HTERT RPE-1 (cell line): ENCODE data around the gene GLRX3.

Experiments used
- in situ Hi-C: fragments of 300-500 bp; cut with MboI; formaldehyde crosslinking; loops from 4 replicates; pipeline ENCODE4 v1.14.3; 2020; ENCODE audit warnings: low sequenced_read_pairs

Gene GLRX3

GRCh38 chr10:130203626-130204025 is 67.4 kb downstream of the GLRX3 start:
- in situ Hi-C loops, result no loop called here

GRCh38 chr10:130206216-130206737 is 70.1 kb downstream of the GLRX3 start:
- in situ Hi-C loops, result no loop called here

DNA sequence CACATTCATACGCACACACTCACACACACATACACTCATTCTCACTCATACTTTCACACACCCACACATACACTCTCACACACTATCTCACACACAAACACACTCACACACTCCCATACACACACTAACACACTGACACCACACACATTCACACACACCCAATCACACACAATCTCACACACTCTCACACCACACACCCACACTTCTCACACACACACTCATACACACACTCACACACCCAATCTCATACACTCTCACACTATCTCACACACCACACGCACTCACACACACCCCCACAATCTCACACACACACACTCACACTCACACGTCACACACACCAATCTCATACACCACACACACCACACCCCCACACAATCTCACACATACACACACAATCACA is 71.0 kb downstream of the GLRX3 start:
- in situ Hi-C loops, result no loop called here

DNA sequence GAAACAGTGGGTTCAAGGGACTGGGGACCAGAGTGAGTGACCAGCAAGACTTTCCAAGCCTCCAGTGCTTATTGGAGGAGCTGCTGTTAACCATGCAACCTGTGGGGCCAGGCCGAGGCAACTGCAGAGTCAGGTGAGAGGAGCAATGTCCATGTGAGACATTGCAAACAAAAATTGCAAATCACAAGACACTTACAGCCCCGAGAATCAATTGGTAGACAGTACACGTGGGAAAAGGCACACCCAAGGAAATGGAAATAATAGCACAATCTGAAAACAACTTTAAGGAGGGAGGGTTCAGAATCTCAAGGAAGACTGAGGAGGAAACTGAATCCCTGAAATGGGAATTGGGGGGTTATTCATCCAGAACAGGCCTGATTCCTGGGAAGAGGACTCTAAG is 72.6 kb downstream of the GLRX3 start:
- in situ Hi-C loops, result no loop called here

GRCh38 chr10:130212746-130213145 is 76.6 kb downstream of the GLRX3 start:
- in situ Hi-C loops, result no loop called here

DNA sequence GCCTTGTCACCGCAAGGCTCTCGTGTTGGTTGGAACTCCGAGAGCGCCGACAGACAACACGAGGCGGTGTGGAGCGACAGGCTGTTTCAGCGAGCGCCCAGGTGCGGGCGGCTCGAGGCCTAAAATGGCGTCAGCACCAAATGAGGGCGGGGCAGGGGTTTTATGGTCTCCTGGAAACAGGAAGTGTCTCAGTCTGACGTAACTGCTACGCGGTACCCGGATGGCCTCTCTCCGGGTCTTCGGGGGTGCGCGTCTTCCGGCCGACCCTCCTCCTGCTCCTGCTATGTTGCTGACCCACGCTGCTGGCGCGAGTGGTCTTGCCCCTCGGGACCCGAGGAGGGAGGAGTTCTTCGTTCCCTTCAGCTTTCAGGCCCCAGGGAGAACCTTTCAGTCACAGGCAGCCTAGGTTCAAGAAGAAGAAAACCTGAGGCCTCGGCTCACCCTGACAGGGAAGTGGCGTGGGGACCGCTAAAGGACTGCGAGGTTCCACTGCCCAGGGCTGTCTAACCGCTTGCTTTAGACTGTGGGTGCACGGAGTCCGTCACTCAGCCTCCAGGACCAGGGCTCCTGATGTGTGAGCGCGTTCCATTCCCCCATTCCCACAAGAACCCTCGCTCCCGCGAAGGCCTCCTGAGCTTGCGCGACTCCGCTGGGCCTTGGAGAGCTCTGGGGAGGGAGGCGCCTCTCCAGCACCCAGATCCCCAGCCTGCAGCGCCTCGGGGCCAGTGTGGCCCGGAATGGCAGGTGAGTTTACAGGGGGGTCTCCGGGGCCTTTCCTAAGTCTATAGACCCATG is 77.3 kb downstream of the GLRX3 start:
- in situ Hi-C loops, result no loop called here

GRCh38 chr10:130214431-130214830 is 78.2 kb downstream of the GLRX3 start:
- in situ Hi-C loops, result no loop called here

DNA sequence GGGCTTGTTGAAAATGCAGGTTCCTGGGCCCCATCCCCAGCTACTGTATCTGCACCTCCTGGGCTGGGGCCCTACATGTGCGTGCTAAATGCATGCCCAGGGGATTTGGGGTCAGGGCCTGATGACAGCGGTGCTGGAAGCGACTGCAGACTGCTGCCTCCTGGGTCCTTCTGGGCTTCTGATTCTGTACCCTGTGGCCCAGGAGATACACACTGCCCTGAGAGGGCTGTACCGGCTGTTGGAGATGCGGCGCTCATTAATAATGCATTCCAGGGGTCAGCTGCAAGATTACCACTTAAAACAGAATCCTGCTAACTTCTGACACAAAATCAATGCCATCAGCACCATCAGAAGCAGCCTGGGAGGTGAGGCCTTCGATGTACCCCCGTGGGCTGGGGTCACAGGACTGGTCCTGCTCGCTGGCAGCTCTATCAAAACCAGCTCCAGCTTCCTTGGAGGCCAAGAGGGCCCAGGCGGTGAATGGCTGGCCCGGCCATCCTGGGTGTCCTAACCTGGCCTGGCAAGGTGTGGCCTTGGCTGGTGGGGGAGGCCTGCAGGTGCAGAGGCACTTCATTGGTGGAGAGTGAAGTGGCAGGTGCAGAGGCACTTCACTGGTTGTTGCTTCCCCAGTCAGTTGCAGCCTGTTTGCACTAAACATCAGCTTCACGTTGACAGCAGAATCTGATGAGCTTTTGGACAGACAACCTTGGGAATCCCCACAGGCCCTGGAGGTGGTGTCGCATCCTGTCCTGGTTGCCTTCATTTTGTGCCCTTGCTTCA is 79.2 kb downstream of the GLRX3 start:
- in situ Hi-C loops, result no loop called here

- in situ Hi-C loops, result no loop called here
These were observed 79.7 kb downstream of the GLRX3 start for GRCh38 chr10:130215931-130216231.

DNA sequence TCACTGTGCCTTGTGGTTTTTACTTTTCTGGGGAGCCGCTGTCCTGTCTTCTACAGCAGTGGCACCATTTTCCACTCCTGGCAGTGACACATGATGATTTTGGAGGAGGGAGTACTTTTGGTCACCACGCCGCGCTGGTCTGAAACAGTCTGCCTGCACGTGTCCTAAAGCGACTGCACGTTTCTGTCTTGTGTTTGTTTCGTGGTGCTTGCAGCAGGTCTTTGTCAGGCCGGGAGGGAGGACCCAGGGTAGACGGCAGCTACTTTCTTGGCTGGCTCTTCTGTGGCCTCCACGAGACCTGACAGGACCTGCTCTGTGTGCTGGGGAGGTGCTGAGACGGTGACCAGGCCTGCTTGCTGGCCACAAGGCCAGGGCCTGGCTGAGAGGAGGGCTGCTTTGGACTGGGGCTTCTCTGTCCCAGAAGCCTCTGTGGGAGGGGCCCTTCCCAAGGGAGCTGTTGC is 82.0 kb downstream of the GLRX3 start:
- in situ Hi-C loops, result no loop called here

DNA sequence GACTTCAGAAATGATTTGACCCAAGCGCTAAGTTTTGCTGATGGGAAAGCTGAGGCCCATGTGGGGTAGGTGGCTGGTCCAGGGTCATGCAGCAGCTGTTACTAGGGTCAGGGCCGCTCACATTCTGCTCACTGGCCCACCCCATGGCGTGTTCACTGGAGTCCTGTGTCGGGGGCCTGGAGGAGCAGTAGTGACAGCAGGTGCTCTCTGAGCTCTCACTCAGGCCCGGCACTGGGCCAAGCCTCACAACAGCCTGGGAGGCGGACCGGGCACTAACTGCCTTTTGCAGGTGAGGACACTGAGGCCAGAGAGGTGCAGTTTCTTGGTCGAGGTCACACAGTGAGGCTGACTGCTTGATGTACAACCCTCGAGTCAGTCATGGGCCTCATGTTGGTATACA is 82.7 kb downstream of the GLRX3 start:
- in situ Hi-C loops, result no loop called here

- in situ Hi-C loops, result no loop called here
These were observed 84.3 kb downstream of the GLRX3 start for GRCh38 chr10:130220251-130221185.

DNA sequence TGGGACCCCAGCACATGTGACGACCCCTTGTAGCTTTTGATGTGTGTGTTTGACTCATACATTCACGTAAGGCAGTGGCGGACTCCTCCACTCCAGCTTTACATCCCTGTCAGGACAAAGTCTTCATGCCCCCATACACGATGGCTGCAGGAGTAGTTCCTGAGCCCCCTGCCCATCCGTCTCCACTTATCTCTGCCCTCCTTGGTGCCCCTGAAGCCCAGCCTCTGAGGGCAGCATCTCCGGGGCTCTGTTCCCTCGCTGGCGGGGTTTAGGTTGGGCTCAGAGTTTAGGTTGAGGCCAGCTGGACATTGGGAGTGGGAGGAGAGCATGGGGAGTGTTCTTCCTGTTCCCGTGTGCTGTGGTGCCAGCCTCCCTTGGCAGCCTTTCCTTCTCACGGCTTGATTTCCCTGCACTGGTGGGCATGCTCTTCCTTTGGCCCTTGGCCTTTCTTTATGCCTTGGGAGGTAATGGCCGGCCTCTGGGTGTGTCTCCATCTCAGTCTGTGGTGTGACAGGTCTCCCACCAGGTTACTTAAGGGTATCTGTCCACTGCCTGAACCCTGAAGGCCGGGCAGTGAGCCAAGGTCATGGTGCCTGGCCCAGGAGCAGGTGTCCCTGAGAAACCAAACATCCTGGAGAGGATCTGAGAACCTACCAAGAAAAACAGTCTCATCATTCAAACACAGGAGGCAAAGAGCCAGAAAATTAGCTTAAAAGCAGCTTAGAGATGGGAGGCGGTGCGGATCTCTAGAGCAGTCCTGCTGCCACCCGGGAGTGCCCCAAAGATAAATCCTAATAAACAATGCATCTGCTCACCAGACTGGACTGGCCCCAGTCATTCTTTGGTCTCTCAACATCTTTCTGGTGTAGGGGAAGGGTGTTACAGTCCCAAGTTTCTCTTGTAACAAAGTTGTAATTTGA is 85.5 kb downstream of the GLRX3 start:
- in situ Hi-C loops, result no loop called here

GRCh38 chr10:130222381-130222780 is 86.2 kb downstream of the GLRX3 start:
- in situ Hi-C loops, result no loop called here

DNA sequence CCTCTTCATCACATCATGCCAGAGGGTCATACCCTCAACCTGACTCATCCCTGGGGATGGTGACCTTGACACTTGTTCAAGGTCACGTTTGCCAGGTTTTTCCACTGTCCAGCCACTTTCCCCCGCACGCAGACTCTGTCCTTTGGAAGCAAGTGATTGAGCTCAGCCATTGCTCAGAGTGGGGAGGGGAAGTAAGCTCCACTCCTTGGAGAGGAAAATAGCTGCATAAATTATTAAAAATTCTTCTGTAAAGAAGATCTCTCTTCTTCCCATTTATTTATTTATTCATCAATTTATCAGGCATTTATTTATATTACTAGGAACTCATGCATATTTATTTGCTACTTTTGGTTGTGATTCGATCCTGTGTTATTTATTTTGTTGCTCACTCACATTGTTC is 88.0 kb downstream of the GLRX3 start:
- in situ Hi-C loops, result no loop called here

- in situ Hi-C loops, result no loop called here
These were observed 89.8 kb downstream of the GLRX3 start for GRCh38 chr10:130226012-130226411.

- in situ Hi-C loops, result no loop called here
These were observed 91.7 kb downstream of the GLRX3 start for GRCh38 chr10:130227883-130228282.
